Measurements from ENCODE around the gene AFAP1.

DNA sequence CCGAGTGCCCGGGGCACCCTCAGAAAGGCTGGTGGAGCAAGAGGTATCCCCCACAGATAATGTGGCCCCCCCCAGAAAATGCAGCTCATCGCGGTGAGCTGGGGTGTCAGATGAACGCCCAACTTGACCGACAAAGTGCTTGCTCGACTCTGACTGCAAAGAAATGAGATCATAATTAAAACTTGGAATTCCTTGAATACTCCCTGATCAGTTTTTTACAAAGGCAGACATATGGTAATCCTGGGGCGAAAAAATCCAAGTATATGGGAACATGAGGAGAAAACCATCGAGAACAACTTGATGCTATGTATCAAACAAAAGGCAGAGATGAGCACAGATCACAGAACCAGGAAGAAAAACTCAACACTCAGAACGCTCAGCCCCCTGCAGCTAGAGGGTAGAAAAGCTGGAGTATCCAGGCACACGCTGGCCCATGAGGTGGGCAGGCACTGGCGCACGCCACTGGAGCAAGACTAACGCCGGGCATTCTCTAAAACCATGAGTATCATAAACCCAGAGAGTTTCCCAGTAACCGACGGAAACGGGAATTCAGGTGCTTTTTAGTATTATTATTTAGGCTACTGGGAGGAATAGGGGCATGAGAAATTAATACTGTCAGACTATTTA is 127.3 kb downstream of the AFAP1 start:
- TF ChIP-seq YY1 (IDR thresholded peaks at IDR 0.05; ENCODE audit: insufficient read depth, insufficient read length) = no peak
- no peak for TF ChIP-seq SUZ12 (IDR thresholded peaks at IDR 0.05; ENCODE audit: extremely low read depth, insufficient read depth, insufficient read length)
- TF ChIP-seq ZNF274 (IDR thresholded peaks at IDR 0.05; ENCODE audit: low read depth, low read length) = no peak
